Mammary epithelial cell (primary cell): ENCODE data around the gene POLR2M.

Experiments
- EZH2 ChIP-seq: IDR thresholded peaks from 2 replicates; pipeline ENCODE4 v1.6.1; 2012; ENCODE audit warnings: low read length, inconsistent platforms, borderline replicate concordance
- TF ChIP-seq, protein P1 (sequence below), 2 donors: IDR thresholded peaks in 1 of 2; conservative IDR thresholded peaks in 1 of 2; 2 replicates each; pipeline ENCODE4 v1.5.1; 2011 to 2012; ENCODE audit warnings: inconsistent platforms in 2 of 2, low read length in 2 of 2, mild to moderate bottlenecking in 2 of 2, control low read depth in 1 of 2, low read depth in 1 of 2; ENCODE audit not compliant: insufficient read depth in 1 of 2; ENCODE audit errors: extremely low read depth in 1 of 2

DNA sequence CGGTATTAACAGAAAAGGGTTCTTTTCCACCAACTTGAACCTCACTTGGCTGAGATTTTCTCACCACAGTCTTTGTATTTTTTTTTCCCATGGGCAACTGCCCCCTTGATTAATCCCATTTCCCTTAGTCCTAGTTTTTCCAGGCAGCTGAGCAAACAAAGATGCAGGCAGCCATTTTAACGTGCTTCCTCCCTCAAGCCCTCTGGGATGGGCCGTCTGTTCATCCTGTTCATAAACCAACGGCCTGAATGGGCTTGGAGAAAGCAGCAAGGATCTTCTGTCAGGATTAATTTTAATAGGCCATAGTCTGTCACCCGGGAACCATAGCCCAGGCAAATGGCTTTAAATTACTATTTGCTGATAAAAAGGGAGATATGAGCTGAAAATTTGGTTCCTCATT is 10.4 kb upstream of the POLR2M start:
- TF ChIP-seq, protein P1, sequence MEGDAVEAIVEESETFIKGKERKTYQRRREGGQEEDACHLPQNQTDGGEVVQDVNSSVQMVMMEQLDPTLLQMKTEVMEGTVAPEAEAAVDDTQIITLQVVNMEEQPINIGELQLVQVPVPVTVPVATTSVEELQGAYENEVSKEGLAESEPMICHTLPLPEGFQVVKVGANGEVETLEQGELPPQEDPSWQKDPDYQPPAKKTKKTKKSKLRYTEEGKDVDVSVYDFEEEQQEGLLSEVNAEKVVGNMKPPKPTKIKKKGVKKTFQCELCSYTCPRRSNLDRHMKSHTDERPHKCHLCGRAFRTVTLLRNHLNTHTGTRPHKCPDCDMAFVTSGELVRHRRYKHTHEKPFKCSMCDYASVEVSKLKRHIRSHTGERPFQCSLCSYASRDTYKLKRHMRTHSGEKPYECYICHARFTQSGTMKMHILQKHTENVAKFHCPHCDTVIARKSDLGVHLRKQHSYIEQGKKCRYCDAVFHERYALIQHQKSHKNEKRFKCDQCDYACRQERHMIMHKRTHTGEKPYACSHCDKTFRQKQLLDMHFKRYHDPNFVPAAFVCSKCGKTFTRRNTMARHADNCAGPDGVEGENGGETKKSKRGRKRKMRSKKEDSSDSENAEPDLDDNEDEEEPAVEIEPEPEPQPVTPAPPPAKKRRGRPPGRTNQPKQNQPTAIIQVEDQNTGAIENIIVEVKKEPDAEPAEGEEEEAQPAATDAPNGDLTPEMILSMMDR (conservative IDR thresholded peaks at IDR 0.05 in 1 of 2, IDR thresholded peaks at IDR 0.05 in 1 of 2; ENCODE audit: extremely low read depth in 1 of 2, insufficient read depth in 1 of 2, low read depth in 1 of 2, low read length in 2 of 2), result no peak
- TF ChIP-seq EZH2, result no peak
